GM12878 (cell line): ENCODE data around the gene PITPNM3. TPM values are rescaled to one million over a fixed set of nuclear protein-coding genes. Genes with fewer than 3 reads are reported as not detected.

Experiments
- ATAC-seq: fragments of 200-7000 bp; cut with Tn5 transposase; 3 replicates; pipeline ENCODE4 v1.9.1; 2020; ENCODE audit warnings: mild to moderate bottlenecking, moderate library complexity
- BruUV-seq: library from RNA; stranded (reverse); fragments of 400-500 nt; replicated peaks from 2 replicates; lab custom pipeline; 2021; lab: Mats Ljungman, UMichigan
- CTCF ChIA-PET: fragments of 300-600 bp; sonication (Branson Sonifier 250); formaldehyde crosslinking; extraction: SDS; loops from one replicate; lab custom pipeline; 2021; ENCODE audit warnings: inconsistent platforms; lab: Yijun Ruan, JAX
- POLR2A ChIA-PET: fragments of 350-600 bp; formaldehyde crosslinking; extraction: SDS; loops from one replicate; lab custom pipeline; 2021; ENCODE audit warnings: inconsistent platforms; lab: Charles Lee
- RAD21 ChIA-PET: fragments of 300-600 bp; sonication (Branson Sonifier 250); formaldehyde crosslinking; loops from one replicate; lab custom pipeline; 2023; ENCODE audit warnings: antibody characterized with exemption; ENCODE audit not compliant: unreplicated experiment; lab: Charles Lee
- SMC1A ChIA-PET: fragments of 300-600 bp; sonication (Branson Sonifier 250); formaldehyde crosslinking; loops from one replicate; lab custom pipeline; 2023; ENCODE audit not compliant: unreplicated experiment, uncharacterized antibody; lab: Charles Lee
- DNase-seq: peaks from one replicate; pipeline ENCODE4 v3.0.0-alpha.2; 2011; ENCODE audit warnings: low read depth, low spot score
- FAIRE-seq: peaks from 3 replicates; lab custom pipeline; 2011; peaks lifted over from hg19 to GRCh38; lab: Jason Lieb, UNC
- H2AFZ ChIP-seq: 2 replicates; pipeline ENCODE4 v1.6.0; 2011; ENCODE audit warnings: low read depth, low read length, control low read depth; ENCODE audit not compliant: control insufficient read depth
- H3K27ac ChIP-seq: 2 replicates; pipeline ENCODE4 v1.5.1; 2011; ENCODE audit warnings: control low read depth; ENCODE audit not compliant: control insufficient read depth, insufficient read depth
- H3K27me3 ChIP-seq, 2 experiments: replicated peaks in 1 of 2; 2 replicates each; pipeline versions ENCODE4 v1.6.0 to v1.6.1; 2011; ENCODE audit warnings: low read length in 1 of 2; ENCODE audit not compliant: control insufficient read depth in 2 of 2, insufficient read depth in 2 of 2
- H3K36me3 ChIP-seq, 2 experiments: 2 replicates each; pipeline ENCODE4 v1.5.1; 2011; ENCODE audit warnings: low read length in 1 of 2; ENCODE audit not compliant: control insufficient read depth in 2 of 2, insufficient read depth in 2 of 2
- H3K4me1 ChIP-seq: 2 replicates; pipeline ENCODE4 v1.6.1; 2011; ENCODE audit warnings: mild to moderate bottlenecking, low read length, moderate library complexity, mixed read lengths; ENCODE audit not compliant: control insufficient read depth, insufficient read depth
- H3K4me2 ChIP-seq: 2 replicates; pipeline ENCODE4 v1.6.0; 2011; ENCODE audit warnings: control low read depth; ENCODE audit not compliant: control insufficient read depth, insufficient read depth
- H3K4me3 ChIP-seq: fragments of 200-600 bp; sonication (generic); 2 replicates; pipeline ENCODE4 v1.5.1; 2016
- H3K79me2 ChIP-seq: 2 replicates; pipeline ENCODE4 v1.6.0; 2011; ENCODE audit warnings: low read length; ENCODE audit not compliant: control insufficient read depth, insufficient read depth
- H3K9ac ChIP-seq: 2 replicates; pipeline ENCODE4 v1.8.0; 2011; ENCODE audit warnings: low read length, control low read depth, mixed read lengths; ENCODE audit not compliant: control insufficient read depth, insufficient read depth
- H3K9me3 ChIP-seq: replicated peaks from 3 replicates; pipeline ENCODE4 v1.5.1; 2011; ENCODE audit warnings: mild to moderate bottlenecking, low read length; ENCODE audit not compliant: control insufficient read depth, insufficient read depth
- H4K20me1 ChIP-seq: 2 replicates; pipeline ENCODE4 v1.6.0; 2011; ENCODE audit not compliant: control insufficient read depth, insufficient read depth
- BRCA1 ChIP-seq: IDR thresholded peaks from 2 replicates; pipeline ENCODE4 v1.6.1; 2011; ENCODE audit warnings: low read depth, low read length, improper control_type of control experiment
- CBX5 ChIP-seq: sonication (generic); IDR thresholded peaks from 2 replicates; pipeline ENCODE4 v1.6.1; 2016; ENCODE audit warnings: low read depth, moderate library complexity, mild to moderate bottlenecking, inconsistent platforms
- MTA2 ChIP-seq: fragments of 450-650 bp; IDR thresholded peaks from 2 replicates; pipeline ENCODE4 v1.6.1; 2016; ENCODE audit warnings: low read depth, mild to moderate bottlenecking, moderate library complexity
- NR2F1 ChIP-seq: fragments of 450-650 bp; conservative IDR thresholded peaks from 2 replicates; pipeline ENCODE4 v1.6.1; 2017; ENCODE audit warnings: mild to moderate bottlenecking
- ZNF384 ChIP-seq: IDR thresholded peaks from 2 replicates; pipeline ENCODE4 v1.6.1; 2012; ENCODE audit warnings: low read depth, mild to moderate bottlenecking, low read length, improper control_type of control experiment, borderline replicate concordance
- WGBS: methylation state at CpG from one replicate; pipeline ENCODE4 v1.1.6; 2016; ENCODE audit warnings: low lambda C conversion rate; ENCODE audit not compliant: insufficient replicate concordance, insufficient coverage; ENCODE audit errors: missing lambda C conversion rate; 5-methylcytosine and 5-hydroxymethylcytosine counted together
- in situ Hi-C: fragments of 300-500 bp; cut with MboI; formaldehyde crosslinking; loops from 9 replicates; pipeline ENCODE4 v1.14.3; 2018; ENCODE audit warnings: mixed read lengths
- intact Hi-C: fragments of 100-400 bp; cut with micrococcal nuclease; formaldehyde crosslinking; loops from one replicate; pipeline ENCODE4 v1.14.2; 2022; ENCODE audit not compliant: unreplicated experiment
- polyA plus RNA-seq, 11 experiments: library from polyadenylated mRNA; depleted of rRNA in 4 of 11; unstranded in 6 of 11; stranded (reverse) in 5 of 11; fragments of >200 nt; fragmentation: Nextera tagmentation in 4 of 11; fragmentation: Illumina TruSeq in 1 of 11; extraction: Ambion mirVana in 4 of 11; extraction: Trizol in 1 of 11; gene quantifications; 1 replicate in 1 of 11; 2 replicates in 10 of 11; pipeline versions ENCODE4 v1.2.1 to v1.2.3, GENCODE V29; 2011 to 2016; ENCODE audit warnings: inconsistent platforms in 2 of 11, missing spikeins in 2 of 11, low read depth in 1 of 11
- total RNA-seq, 4 experiments: library from RNA; depleted of rRNA in 3 of 4; stranded (reverse); fragments of >200 nt in 3 of 4; fragmentation: Illumina TruSeq in 1 of 4; extraction: Trizol in 1 of 4; gene quantifications; 2 replicates each; pipeline versions ENCODE4 v1.2.1 to v1.2.3, GENCODE V29; 2013 to 2021
- TF ChIP-seq, protein P1 (sequence below): IDR thresholded peaks from 2 replicates; pipeline ENCODE4 v1.6.1; 2012; ENCODE audit warnings: low read depth, low read length, improper control_type of control experiment
- TF ChIP-seq, protein P2 (sequence below): fragments of 450-650 bp; IDR thresholded peaks from 2 replicates; pipeline ENCODE4 v1.6.1; 2017; ENCODE audit warnings: mild to moderate bottlenecking, moderate library complexity
- TF ChIP-seq, protein P3 (sequence below): IDR thresholded peaks from 2 replicates; pipeline ENCODE4 v1.6.1; 2012; ENCODE audit warnings: mild to moderate bottlenecking, low read depth, low read length
- TF ChIP-seq, protein P4 (sequence below): IDR thresholded peaks from 2 replicates; pipeline ENCODE4 v1.6.1; 2012; ENCODE audit warnings: low read depth, low read length, improper control_type of control experiment

PITPNM3 gene
- total and polyA plus RNA-seq, 10 of the 15 experiments (the other 5 are each of a cell fraction or from before 2014, with no cell fraction given): 0.02 to 0.49 (median 0.19) TPM; not detected in 1

DNA sequence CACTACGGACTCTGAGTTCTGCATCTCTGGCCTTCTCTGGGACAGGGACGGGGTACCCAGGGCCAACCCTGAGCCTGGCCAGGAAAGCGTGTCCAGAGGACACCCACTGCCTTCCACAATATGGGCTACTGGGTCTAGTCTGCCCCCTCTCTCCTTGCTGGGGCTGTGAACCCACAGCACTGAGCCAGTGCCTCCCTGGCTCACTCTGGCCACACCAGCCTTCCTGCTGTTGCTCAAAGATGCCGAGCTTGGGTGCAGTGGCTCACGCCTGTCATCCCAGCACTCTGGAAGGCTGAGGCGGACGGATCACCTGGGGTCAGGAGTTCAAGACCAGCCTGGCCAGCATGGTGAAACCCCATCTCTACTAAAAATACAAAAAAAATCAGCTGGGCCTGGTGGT is 24.8 kb downstream of the PITPNM3 start:
- no peak for ATAC-seq
- no peaks in the 10 kb centered on the region; a peak in 2 of 4 replicates for H3K27me3 ChIP-seq
- H3K36me3 ChIP-seq: no peaks in the 10 kb centered on the region
- ChIA-PET POLR2A (no interaction called here), RAD21 (no interaction called here), SMC1A (no interaction called here), CTCF (no interaction called here)
- DNase-seq: no peak
- H4K20me1 ChIP-seq: no peaks in the 10 kb centered on the region
- H3K4me3 ChIP-seq: no peak overlapping the region
- in situ Hi-C loops: no loop called here
- H3K79me2 ChIP-seq: no peaks in the 10 kb centered on the region
- H3K9me3 ChIP-seq: no peaks in the 10 kb centered on the region
- no peak for FAIRE-seq
- H3K9ac ChIP-seq: no peak overlapping the region
- TF ChIP-seq CBX5: no peak
- no peak for TF ChIP-seq ZNF384
- TF ChIP-seq BRCA1: no peak
- TF ChIP-seq MTA2: no peak
- TF ChIP-seq, protein P1, sequence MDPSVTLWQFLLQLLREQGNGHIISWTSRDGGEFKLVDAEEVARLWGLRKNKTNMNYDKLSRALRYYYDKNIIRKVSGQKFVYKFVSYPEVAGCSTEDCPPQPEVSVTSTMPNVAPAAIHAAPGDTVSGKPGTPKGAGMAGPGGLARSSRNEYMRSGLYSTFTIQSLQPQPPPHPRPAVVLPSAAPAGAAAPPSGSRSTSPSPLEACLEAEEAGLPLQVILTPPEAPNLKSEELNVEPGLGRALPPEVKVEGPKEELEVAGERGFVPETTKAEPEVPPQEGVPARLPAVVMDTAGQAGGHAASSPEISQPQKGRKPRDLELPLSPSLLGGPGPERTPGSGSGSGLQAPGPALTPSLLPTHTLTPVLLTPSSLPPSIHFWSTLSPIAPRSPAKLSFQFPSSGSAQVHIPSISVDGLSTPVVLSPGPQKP: no peak
- TF ChIP-seq NR2F1: no peak
- TF ChIP-seq, protein P2, sequence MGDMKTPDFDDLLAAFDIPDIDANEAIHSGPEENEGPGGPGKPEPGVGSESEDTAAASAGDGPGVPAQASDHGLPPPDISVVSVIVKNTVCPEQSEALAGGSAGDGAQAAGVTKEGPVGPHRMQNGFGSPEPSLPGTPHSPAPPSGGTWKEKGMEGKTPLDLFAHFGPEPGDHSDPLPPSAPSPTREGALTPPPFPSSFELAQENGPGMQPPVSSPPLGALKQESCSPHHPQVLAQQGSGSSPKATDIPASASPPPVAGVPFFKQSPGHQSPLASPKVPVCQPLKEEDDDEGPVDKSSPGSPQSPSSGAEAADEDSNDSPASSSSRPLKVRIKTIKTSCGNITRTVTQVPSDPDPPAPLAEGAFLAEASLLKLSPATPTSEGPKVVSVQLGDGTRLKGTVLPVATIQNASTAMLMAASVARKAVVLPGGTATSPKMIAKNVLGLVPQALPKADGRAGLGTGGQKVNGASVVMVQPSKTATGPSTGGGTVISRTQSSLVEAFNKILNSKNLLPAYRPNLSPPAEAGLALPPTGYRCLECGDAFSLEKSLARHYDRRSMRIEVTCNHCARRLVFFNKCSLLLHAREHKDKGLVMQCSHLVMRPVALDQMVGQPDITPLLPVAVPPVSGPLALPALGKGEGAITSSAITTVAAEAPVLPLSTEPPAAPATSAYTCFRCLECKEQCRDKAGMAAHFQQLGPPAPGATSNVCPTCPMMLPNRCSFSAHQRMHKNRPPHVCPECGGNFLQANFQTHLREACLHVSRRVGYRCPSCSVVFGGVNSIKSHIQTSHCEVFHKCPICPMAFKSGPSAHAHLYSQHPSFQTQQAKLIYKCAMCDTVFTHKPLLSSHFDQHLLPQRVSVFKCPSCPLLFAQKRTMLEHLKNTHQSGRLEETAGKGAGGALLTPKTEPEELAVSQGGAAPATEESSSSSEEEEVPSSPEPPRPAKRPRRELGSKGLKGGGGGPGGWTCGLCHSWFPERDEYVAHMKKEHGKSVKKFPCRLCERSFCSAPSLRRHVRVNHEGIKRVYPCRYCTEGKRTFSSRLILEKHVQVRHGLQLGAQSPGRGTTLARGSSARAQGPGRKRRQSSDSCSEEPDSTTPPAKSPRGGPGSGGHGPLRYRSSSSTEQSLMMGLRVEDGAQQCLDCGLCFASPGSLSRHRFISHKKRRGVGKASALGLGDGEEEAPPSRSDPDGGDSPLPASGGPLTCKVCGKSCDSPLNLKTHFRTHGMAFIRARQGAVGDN: no peak
- TF ChIP-seq, protein P3, sequence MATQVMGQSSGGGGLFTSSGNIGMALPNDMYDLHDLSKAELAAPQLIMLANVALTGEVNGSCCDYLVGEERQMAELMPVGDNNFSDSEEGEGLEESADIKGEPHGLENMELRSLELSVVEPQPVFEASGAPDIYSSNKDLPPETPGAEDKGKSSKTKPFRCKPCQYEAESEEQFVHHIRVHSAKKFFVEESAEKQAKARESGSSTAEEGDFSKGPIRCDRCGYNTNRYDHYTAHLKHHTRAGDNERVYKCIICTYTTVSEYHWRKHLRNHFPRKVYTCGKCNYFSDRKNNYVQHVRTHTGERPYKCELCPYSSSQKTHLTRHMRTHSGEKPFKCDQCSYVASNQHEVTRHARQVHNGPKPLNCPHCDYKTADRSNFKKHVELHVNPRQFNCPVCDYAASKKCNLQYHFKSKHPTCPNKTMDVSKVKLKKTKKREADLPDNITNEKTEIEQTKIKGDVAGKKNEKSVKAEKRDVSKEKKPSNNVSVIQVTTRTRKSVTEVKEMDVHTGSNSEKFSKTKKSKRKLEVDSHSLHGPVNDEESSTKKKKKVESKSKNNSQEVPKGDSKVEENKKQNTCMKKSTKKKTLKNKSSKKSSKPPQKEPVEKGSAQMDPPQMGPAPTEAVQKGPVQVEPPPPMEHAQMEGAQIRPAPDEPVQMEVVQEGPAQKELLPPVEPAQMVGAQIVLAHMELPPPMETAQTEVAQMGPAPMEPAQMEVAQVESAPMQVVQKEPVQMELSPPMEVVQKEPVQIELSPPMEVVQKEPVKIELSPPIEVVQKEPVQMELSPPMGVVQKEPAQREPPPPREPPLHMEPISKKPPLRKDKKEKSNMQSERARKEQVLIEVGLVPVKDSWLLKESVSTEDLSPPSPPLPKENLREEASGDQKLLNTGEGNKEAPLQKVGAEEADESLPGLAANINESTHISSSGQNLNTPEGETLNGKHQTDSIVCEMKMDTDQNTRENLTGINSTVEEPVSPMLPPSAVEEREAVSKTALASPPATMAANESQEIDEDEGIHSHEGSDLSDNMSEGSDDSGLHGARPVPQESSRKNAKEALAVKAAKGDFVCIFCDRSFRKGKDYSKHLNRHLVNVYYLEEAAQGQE: no peak
- TF ChIP-seq, protein P4, sequence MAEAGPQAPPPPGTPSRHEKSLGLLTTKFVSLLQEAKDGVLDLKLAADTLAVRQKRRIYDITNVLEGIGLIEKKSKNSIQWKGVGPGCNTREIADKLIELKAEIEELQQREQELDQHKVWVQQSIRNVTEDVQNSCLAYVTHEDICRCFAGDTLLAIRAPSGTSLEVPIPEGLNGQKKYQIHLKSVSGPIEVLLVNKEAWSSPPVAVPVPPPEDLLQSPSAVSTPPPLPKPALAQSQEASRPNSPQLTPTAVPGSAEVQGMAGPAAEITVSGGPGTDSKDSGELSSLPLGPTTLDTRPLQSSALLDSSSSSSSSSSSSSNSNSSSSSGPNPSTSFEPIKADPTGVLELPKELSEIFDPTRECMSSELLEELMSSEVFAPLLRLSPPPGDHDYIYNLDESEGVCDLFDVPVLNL: no peak
- 27% methylated on average over 7 of the region's 7 CpGs for WGBS
- no TSS peak for BruUV-seq
- intact Hi-C loops: no loop called here
- H2AFZ ChIP-seq: no peak overlapping the region
- no peak overlapping the region for H3K4me2 ChIP-seq
- no peaks in the 10 kb centered on the region for H3K4me1 ChIP-seq
- H3K27ac ChIP-seq: no peak overlapping the region
